Measurements from ENCODE around the gene AGL. TPM values are rescaled to one million over a fixed set of nuclear protein-coding genes. Genes with fewer than 3 reads are reported as not detected.

The AGL gene
- total and polyA plus RNA-seq, 2 of the 13 experiments (the other 11 are each of a cell fraction or from before 2014, with no cell fraction given): 4.3 to 13.1 TPM

GRCh38 chr1:99869304-99869703 is 19.1 kb downstream of the AGL start:
- H3K27ac ChIP-seq (ENCODE audit: extremely low read length, insufficient read depth, low read length): no peak overlapping the region
- no peaks in the 10 kb centered on the region for H4K20me1 ChIP-seq (ENCODE audit: insufficient read depth, low read length)
- no peak overlapping the region for H3K4me3 ChIP-seq (replicated peaks in 1 of 3; ENCODE audit: insufficient read depth in 1 of 3, low read depth in 2 of 3, low read length in 3 of 3)
- no TSS peak for BruUV-seq (replicated peaks)
- peaks cover 0 to 2% of the 10 kb centered on the region in 2 experiments; a peak in 2 of 5 replicates for H3K36me3 ChIP-seq (replicated peaks in 1 of 2; ENCODE audit: control insufficient read depth in 1 of 2, insufficient read depth in 2 of 2, low read length in 2 of 2)
- in situ Hi-C loops (cut with HindIII; ENCODE audit: extremely low pct_ligation_motif_present, low pct_unique_long_range_greater_than_20kb) (no loop called here), intact Hi-C loops (cut with micrococcal nuclease; ENCODE audit: unreplicated experiment) (no loop called here)
- H2AFZ ChIP-seq (ENCODE audit: low read length): no peak overlapping the region
- no peak for TF ChIP-seq ATM (IDR thresholded peaks at IDR 0.05; ENCODE audit: borderline replicate concordance)
- no peak for TF ChIP-seq NFRKB (IDR thresholded peaks at IDR 0.05)
- no peak for TF ChIP-seq ZNF850 (CRISPR knock-in tag; conservative IDR thresholded peaks at IDR 0.05)
- TF ChIP-seq ETV5 (CRISPR knock-in tag; IDR thresholded peaks at IDR 0.05; ENCODE audit: borderline replicate concordance): no peak
- TF ChIP-seq ZFP62 (CRISPR knock-in tag; IDR thresholded peaks at IDR 0.05): no peak
- H3K79me2 ChIP-seq (ENCODE audit: insufficient read depth, low read length): no peaks in the 10 kb centered on the region
- DNase-seq (ENCODE audit: low spot score) (no peak), ATAC-seq (no peak), FAIRE-seq (no peak)
- CTCF ChIA-PET (ENCODE audit: low intra/inter-chr PET ratio, low total read pairs): no interaction called here
- POLR2A ChIA-PET: no interaction called here
- no peak overlapping the region for H3K4me2 ChIP-seq (ENCODE audit: low read depth, low read length)
- no peaks in the 10 kb centered on the region for H3K9me3 ChIP-seq (ENCODE audit: low read length)
- H3K27me3 ChIP-seq (ENCODE audit: control insufficient read depth in 1 of 2, insufficient read depth in 2 of 2, low read length in 2 of 2): no peaks in the 10 kb centered on the region
- H3K9ac ChIP-seq (ENCODE audit: insufficient read depth, low read depth, low read length): no peak overlapping the region
- peaks cover 18% of the 10 kb centered on the region for H3K4me1 ChIP-seq (ENCODE audit: insufficient read depth, low read length)

- CTCF ChIA-PET (ENCODE audit: low intra/inter-chr PET ratio, low total read pairs): no interaction called here
- no peaks in the 10 kb centered on the region for H3K36me3 ChIP-seq (replicated peaks in 1 of 2; ENCODE audit: control insufficient read depth in 1 of 2, insufficient read depth in 2 of 2, low read length in 2 of 2)
- peaks cover 18% of the 10 kb centered on the region for H3K4me1 ChIP-seq (ENCODE audit: insufficient read depth, low read length)
- no peak overlapping the region for H2AFZ ChIP-seq (ENCODE audit: low read length)
- no peak for ATAC-seq
- in situ Hi-C loops (cut with HindIII; ENCODE audit: extremely low pct_ligation_motif_present, low pct_unique_long_range_greater_than_20kb): no loop called here
- no peak overlapping the region for H3K27ac ChIP-seq (ENCODE audit: extremely low read length, insufficient read depth, low read length)
- H3K4me3 ChIP-seq (replicated peaks in 1 of 3; ENCODE audit: insufficient read depth in 1 of 3, low read depth in 2 of 3, low read length in 3 of 3): no peak overlapping the region
- H3K9ac ChIP-seq (ENCODE audit: insufficient read depth, low read depth, low read length): no peak overlapping the region
- no peaks in the 10 kb centered on the region for H3K27me3 ChIP-seq (ENCODE audit: control insufficient read depth in 1 of 2, insufficient read depth in 2 of 2, low read length in 2 of 2)
- no peak for FAIRE-seq
- POLR2A ChIA-PET: no interaction called here
- no peaks in the 10 kb centered on the region for H3K9me3 ChIP-seq (ENCODE audit: low read length)
- H3K79me2 ChIP-seq (ENCODE audit: insufficient read depth, low read length): no peaks in the 10 kb centered on the region
- WGBS (ENCODE audit: low lambda C conversion rate): 81% methylated on average over 6 of the region's 6 CpGs
- intact Hi-C loops (cut with micrococcal nuclease; ENCODE audit: unreplicated experiment): no loop called here
- no peaks in the 10 kb centered on the region for H4K20me1 ChIP-seq (ENCODE audit: insufficient read depth, low read length)
- no peak overlapping the region for H3K4me2 ChIP-seq (ENCODE audit: low read depth, low read length)
- BruUV-seq (replicated peaks): no TSS peak
- DNase-seq (ENCODE audit: low spot score): no peak
- TF ChIP-seq LRRFIP1 (CRISPR knock-in tag; conservative IDR thresholded peaks at IDR 0.05): no peak
- TF ChIP-seq NR0B2 (CRISPR knock-in tag; IDR thresholded peaks at IDR 0.05): no peak
- no peak for TF ChIP-seq EP300 (IDR thresholded peaks at IDR 0.05; ENCODE audit: low read depth in 2 of 2, low read length in 2 of 2)
- TF ChIP-seq EP300 (CRISPR knock-in tag; IDR thresholded peaks at IDR 0.05; ENCODE audit: borderline replicate concordance): no peak
- no peak for TF ChIP-seq PTBP1 (IDR thresholded peaks at IDR 0.05; ENCODE audit: low read depth, low read length, poor library complexity, severe bottlenecking)
- no peak for TF ChIP-seq NFIB (CRISPR knock-in tag; IDR thresholded peaks at IDR 0.05; ENCODE audit: borderline replicate concordance)
- no peak for TF ChIP-seq MLX (CRISPR knock-in tag; IDR thresholded peaks at IDR 0.05)
- no peak for TF ChIP-seq ZNF451 (CRISPR knock-in tag; IDR thresholded peaks at IDR 0.05)
- no peak for TF ChIP-seq SATB2 (CRISPR knock-in tag; IDR thresholded peaks at IDR 0.05)
- TF ChIP-seq ZNF563 (CRISPR knock-in tag; IDR thresholded peaks at IDR 0.05): no peak
Measured at GRCh38 chr1:99869723-99870122, 19.6 kb downstream of the AGL start.

Data from HepG2 (cell line).